Hepatocyte (in vitro differentiated cells): ENCODE data around the gene FASTK. TPM values are rescaled to one million over a fixed set of nuclear protein-coding genes. Genes with fewer than 3 reads are reported as not detected.
"Not testable (repeated sequence)": the region's sequence is repeated elsewhere in the genome, so short reads cannot be mapped to it uniquely, and the experiment has no call there.

Experiments used
- DNase-seq: peaks from one replicate; pipeline ENCODE4 v3.0.0-alpha.2; 2016; ENCODE audit warnings: low spot score
- H2AFZ ChIP-seq: fragments of 200-600 bp; sonication (generic); 2 replicates; pipeline ENCODE4 v1.6.0; 2016; ENCODE audit warnings: antibody characterized with exemption, mild to moderate bottlenecking
- H3K27ac ChIP-seq: fragments of 200-600 bp; sonication (generic); 2 replicates; pipeline ENCODE4 v1.5.1; 2016; ENCODE audit warnings: mild to moderate bottlenecking
- H3K27me3 ChIP-seq: fragments of 200-600 bp; sonication (generic); 2 replicates; pipeline ENCODE4 v1.6.1; 2016
- H3K36me3 ChIP-seq: fragments of 200-600 bp; sonication (generic); replicated peaks from 2 replicates; pipeline ENCODE4 v1.5.1; 2016; ENCODE audit warnings: low read depth; ENCODE audit not compliant: insufficient read depth
- H3K4me1 ChIP-seq: fragments of 200-600 bp; sonication (generic); 2 replicates; pipeline ENCODE4 v1.5.1; 2016; ENCODE audit warnings: mild to moderate bottlenecking, moderate library complexity; ENCODE audit not compliant: insufficient read depth
- H3K4me2 ChIP-seq: fragments of 200-600 bp; sonication (generic); 2 replicates; pipeline ENCODE4 v1.6.0; 2016
- H3K4me3 ChIP-seq: fragments of 200-600 bp; sonication (generic); 2 replicates; pipeline ENCODE4 v1.5.1; 2016; ENCODE audit warnings: mild to moderate bottlenecking
- H3K79me2 ChIP-seq: fragments of 200-600 bp; sonication (generic); 2 replicates; pipeline ENCODE4 v1.6.0; 2017; ENCODE audit warnings: mild to moderate bottlenecking
- H3K9me2 ChIP-seq: fragments of 200-600 bp; sonication (generic); replicated peaks from 2 replicates; pipeline ENCODE4 v1.6.0; 2017; ENCODE audit warnings: mild to moderate bottlenecking; ENCODE audit not compliant: insufficient read depth
- H3K9me3 ChIP-seq: fragments of 200-600 bp; sonication (generic); 2 replicates; pipeline ENCODE4 v1.5.1; 2016; ENCODE audit warnings: low read depth, mild to moderate bottlenecking
- H4K20me1 ChIP-seq: fragments of 200-600 bp; sonication (generic); 2 replicates; pipeline ENCODE4 v1.6.0; 2016; ENCODE audit warnings: mild to moderate bottlenecking; ENCODE audit not compliant: insufficient read depth, poor library complexity, severe bottlenecking
- EZH2 ChIP-seq: fragments of 200-600 bp; sonication (generic); IDR thresholded peaks from 2 replicates; pipeline ENCODE4 v1.6.1; 2016; ENCODE audit warnings: antibody characterized with exemption, mild to moderate bottlenecking, borderline replicate concordance
- EZH2phosphoT487 ChIP-seq: fragments of 200-600 bp; sonication (generic); IDR thresholded peaks from one replicate; pipeline ENCODE4 v1.6.1; 2018; ENCODE audit warnings: antibody characterized with exemption, mild to moderate bottlenecking, low read depth, moderate library complexity; ENCODE audit not compliant: unreplicated experiment, severe bottlenecking
- WGBS: methylation state at CpG from one replicate; pipeline ENCODE4 v1.1.6; 2016; ENCODE audit warnings: low lambda C conversion rate; ENCODE audit errors: missing lambda C conversion rate; 5-methylcytosine and 5-hydroxymethylcytosine counted together
- polyA plus RNA-seq: library from polyadenylated mRNA; unstranded; fragments of >200 nt; fragmentation: Nextera tagmentation; extraction: Ambion mirVana; gene quantifications from 2 replicates; pipeline ENCODE4 v1.2.1, GENCODE V29; 2016
- total RNA-seq: library from RNA; depleted of rRNA; stranded (reverse); fragments of >200 nt; gene quantifications from 2 replicates; pipeline ENCODE4 v1.2.3, GENCODE V29; 2014
- TF ChIP-seq, protein P1 (sequence below): fragments of 200-600 bp; sonication (generic); IDR thresholded peaks from 2 replicates; pipeline ENCODE4 v1.5.1; 2016; ENCODE audit warnings: antibody characterized with exemption, mild to moderate bottlenecking; ENCODE audit not compliant: poor library complexity

FASTK gene
- total and polyA plus RNA-seq, 2 experiments from 2014 or later = 105 to 193 TPM

- Histone ChIP-seq H3K27ac (no peak overlapping the region), H3K4me3 (no peak overlapping the region), H3K4me2 (no peak overlapping the region), H3K27me3 (no peaks in the 10 kb centered on the region), H4K20me1 (no peaks in the 10 kb centered on the region), H3K36me3 (no peaks in the 10 kb centered on the region), H3K4me1 (peaks cover 8% of the 10 kb centered on the region), H3K9me2 (no peaks in the 10 kb centered on the region), H3K79me2 (no peaks in the 10 kb centered on the region), H2AFZ (no peak overlapping the region), H3K9me3 (no peaks in the 10 kb centered on the region)
- DNase-seq = no peak
- TF ChIP-seq EZH2 (no peak), EZH2phosphoT487 (no peak)
- TF ChIP-seq, protein P1, sequence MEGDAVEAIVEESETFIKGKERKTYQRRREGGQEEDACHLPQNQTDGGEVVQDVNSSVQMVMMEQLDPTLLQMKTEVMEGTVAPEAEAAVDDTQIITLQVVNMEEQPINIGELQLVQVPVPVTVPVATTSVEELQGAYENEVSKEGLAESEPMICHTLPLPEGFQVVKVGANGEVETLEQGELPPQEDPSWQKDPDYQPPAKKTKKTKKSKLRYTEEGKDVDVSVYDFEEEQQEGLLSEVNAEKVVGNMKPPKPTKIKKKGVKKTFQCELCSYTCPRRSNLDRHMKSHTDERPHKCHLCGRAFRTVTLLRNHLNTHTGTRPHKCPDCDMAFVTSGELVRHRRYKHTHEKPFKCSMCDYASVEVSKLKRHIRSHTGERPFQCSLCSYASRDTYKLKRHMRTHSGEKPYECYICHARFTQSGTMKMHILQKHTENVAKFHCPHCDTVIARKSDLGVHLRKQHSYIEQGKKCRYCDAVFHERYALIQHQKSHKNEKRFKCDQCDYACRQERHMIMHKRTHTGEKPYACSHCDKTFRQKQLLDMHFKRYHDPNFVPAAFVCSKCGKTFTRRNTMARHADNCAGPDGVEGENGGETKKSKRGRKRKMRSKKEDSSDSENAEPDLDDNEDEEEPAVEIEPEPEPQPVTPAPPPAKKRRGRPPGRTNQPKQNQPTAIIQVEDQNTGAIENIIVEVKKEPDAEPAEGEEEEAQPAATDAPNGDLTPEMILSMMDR = no peak
- 89% methylated on average over 11 of the region's 11 CpGs for WGBS
Measured at GRCh38 chr7:151045262-151045661, 35.3 kb downstream of the FASTK start.

DNA sequence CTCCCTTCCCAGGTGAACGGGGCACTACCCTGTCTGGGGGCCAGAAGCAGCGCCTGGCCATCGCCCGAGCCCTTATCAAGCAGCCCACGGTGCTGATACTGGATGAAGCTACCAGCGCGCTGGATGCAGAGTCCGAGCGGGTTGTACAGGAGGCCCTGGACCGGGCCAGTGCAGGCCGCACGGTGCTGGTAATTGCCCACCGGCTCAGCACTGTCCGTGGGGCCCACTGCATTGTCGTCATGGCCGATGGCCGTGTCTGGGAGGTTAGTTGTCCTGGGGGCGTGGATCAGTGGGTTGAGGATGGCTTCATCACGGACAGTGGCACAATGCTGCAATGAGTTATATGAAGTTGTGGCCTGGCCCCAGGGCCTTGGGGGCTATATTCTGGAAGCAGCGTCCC, 36.6 kb downstream of the FASTK start:
- Histone ChIP-seq H3K36me3 (no peaks in the 10 kb centered on the region), H4K20me1 (no peaks in the 10 kb centered on the region), H3K27ac (no peak overlapping the region), H3K4me2 (no peak overlapping the region), H2AFZ (no peak overlapping the region), H3K9me2 (no peaks in the 10 kb centered on the region), H3K4me3 (no peak overlapping the region), H3K4me1 (peaks cover 18% of the 10 kb centered on the region), H3K27me3 (no peaks in the 10 kb centered on the region), H3K79me2 (no peaks in the 10 kb centered on the region), H3K9me3 (no peaks in the 10 kb centered on the region)
- no peak for DNase-seq
- 94% methylated on average over 20 of the region's 20 CpGs for WGBS
- TF ChIP-seq, protein P1 = no peak
- no peak for TF ChIP-seq EZH2

GRCh38 chr7:151043449-151043848, 37.2 kb downstream of the FASTK start:
- not testable (repeated sequence) for H3K79me2 ChIP-seq, H2AFZ ChIP-seq, H3K36me3 ChIP-seq, DNase-seq, H3K27me3 ChIP-seq, H3K9me3 ChIP-seq, H3K9me2 ChIP-seq, H3K27ac ChIP-seq, H3K4me2 ChIP-seq, H3K4me3 ChIP-seq, H4K20me1 ChIP-seq
- H3K4me1 ChIP-seq = peaks cover 23% of the 10 kb centered on the region
- 100% methylated on average over 4 of the region's 10 CpGs for whole genome bisulfite sequencing

- WGBS = 95% methylated on average over 24 of the region's 30 CpGs
- H3K79me2 ChIP-seq = no peaks in the 10 kb centered on the region
- TF ChIP-seq, protein P1 = no peak
- TF ChIP-seq EZH2 (no peak), EZH2phosphoT487 (no peak)
- no peaks in the 10 kb centered on the region for H3K36me3 ChIP-seq
- no peaks in the 10 kb centered on the region for H3K9me3 ChIP-seq
- DNase-seq = no peak
- H3K27me3 ChIP-seq = no peaks in the 10 kb centered on the region
- H3K9me2 ChIP-seq = no peaks in the 10 kb centered on the region
- no peak overlapping the region for H3K27ac ChIP-seq
- no peak overlapping the region for H3K4me3 ChIP-seq
- H3K4me1 ChIP-seq = peaks cover 16% of the 10 kb centered on the region
- no peaks in the 10 kb centered on the region for H4K20me1 ChIP-seq
- H3K4me2 ChIP-seq = no peak overlapping the region
- no peak overlapping the region for H2AFZ ChIP-seq
Measured at GRCh38 chr7:151040616-151041375, 39.8 kb downstream of the FASTK start.
